Retina (tissue), 1 donor: ENCODE measurements around the gene RRP12.
"Not testable (repeated sequence)": the region's sequence is repeated elsewhere in the genome, so short reads cannot be mapped to it uniquely, and the experiment has no call there.

ENCODE experiments used
- DNase-seq: peaks from one replicate; pipeline ENCODE4 v3.0.0-alpha.2; 2016

Gene RRP12

GRCh38 chr10:97366572-97366971 lies 34.6 kb downstream of the RRP12 start:
- no peak for DNase-seq

GRCh38 chr10:97365761-97366351 lies 35.3 kb downstream of the RRP12 start:
- no peak for DNase-seq

GRCh38 chr10:97363071-97363470 lies 38.1 kb downstream of the RRP12 start:
- no peak for DNase-seq

- no peak for DNase-seq
Measured at GRCh38 chr10:97362310-97363033, 38.7 kb downstream of the RRP12 start.

GRCh38 chr10:97361537-97361901 lies 39.6 kb downstream of the RRP12 start:
- no peak for DNase-seq

- no peak for DNase-seq
Measured at GRCh38 chr10:97360705-97361536, 40.2 kb downstream of the RRP12 start.

GRCh38 chr10:97358781-97359180 lies 42.4 kb downstream of the RRP12 start:
- no peak for DNase-seq

- no peak for DNase-seq
Measured at GRCh38 chr10:97358349-97358748, 42.8 kb downstream of the RRP12 start.

GRCh38 chr10:97356918-97357317 lies 44.2 kb downstream of the RRP12 start:
- DNase-seq, result no peak

GRCh38 chr10:97356318-97356914 lies 44.7 kb downstream of the RRP12 start:
- no peak for DNase-seq

- peak; percentile 30 for DNase-seq
Measured at GRCh38 chr10:97355571-97355975, 45.6 kb downstream of the RRP12 start.

GRCh38 chr10:97353945-97354344 lies 47.2 kb downstream of the RRP12 start:
- DNase-seq, result no peak

GRCh38 chr10:97349752-97350513 lies 51.2 kb downstream of the RRP12 start:
- no peak for DNase-seq

- no peak for DNase-seq
Measured at GRCh38 chr10:97347317-97347716, 53.8 kb downstream of the RRP12 start.

GRCh38 chr10:97343664-97344063 lies 57.5 kb downstream of the RRP12 start:
- DNase-seq, result not testable (repeated sequence)

- DNase-seq, result no peak
Measured at GRCh38 chr10:97341416-97341815, 59.7 kb downstream of the RRP12 start.

GRCh38 chr10:97338041-97338440 lies 63.1 kb downstream of the RRP12 start:
- DNase-seq, result peak; percentile 28

- peak; percentile 55 for DNase-seq
Measured at GRCh38 chr10:97336942-97337831, 64.0 kb downstream of the RRP12 start.

- no peak for DNase-seq
Measured at GRCh38 chr10:97336446-97336845, 64.7 kb downstream of the RRP12 start.

GRCh38 chr10:97336006-97336405 lies 65.1 kb downstream of the RRP12 start:
- DNase-seq, result no peak

- DNase-seq, result no peak
Measured at GRCh38 chr10:97335188-97335619, 65.9 kb downstream of the RRP12 start.
